Measurements from ENCODE around the gene UQCC5.

DNA sequence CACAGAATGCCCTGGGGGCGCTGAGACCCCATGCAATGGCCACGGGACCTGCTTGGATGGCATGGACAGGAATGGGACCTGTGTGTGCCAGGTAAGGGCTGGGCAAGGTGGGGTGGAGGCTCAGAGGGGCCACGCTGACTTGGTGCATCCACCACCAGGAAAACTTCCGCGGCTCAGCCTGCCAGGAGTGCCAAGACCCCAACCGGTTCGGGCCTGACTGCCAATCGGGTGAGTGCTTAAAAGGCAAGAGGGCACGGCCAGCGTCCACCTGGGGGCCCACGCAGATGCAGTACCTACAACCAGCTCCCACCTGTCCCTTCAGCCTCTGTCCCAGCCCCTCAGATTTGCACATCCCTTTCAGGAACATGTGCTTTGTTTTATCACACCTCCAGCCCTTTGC lies 34.4 kb upstream of the UQCC5 start:
- TF ChIP-seq EZH2 (IDR thresholded peaks at IDR 0.05; ENCODE audit: insufficient read depth, poor library complexity, severe bottlenecking) (no peak), EZH2phosphoT487 (IDR thresholded peaks at IDR 0.05; ENCODE audit: insufficient read depth, low read depth) (no peak)
